ENCODE measurements around the gene ST6GALNAC6.

Gene ST6GALNAC6

DNA sequence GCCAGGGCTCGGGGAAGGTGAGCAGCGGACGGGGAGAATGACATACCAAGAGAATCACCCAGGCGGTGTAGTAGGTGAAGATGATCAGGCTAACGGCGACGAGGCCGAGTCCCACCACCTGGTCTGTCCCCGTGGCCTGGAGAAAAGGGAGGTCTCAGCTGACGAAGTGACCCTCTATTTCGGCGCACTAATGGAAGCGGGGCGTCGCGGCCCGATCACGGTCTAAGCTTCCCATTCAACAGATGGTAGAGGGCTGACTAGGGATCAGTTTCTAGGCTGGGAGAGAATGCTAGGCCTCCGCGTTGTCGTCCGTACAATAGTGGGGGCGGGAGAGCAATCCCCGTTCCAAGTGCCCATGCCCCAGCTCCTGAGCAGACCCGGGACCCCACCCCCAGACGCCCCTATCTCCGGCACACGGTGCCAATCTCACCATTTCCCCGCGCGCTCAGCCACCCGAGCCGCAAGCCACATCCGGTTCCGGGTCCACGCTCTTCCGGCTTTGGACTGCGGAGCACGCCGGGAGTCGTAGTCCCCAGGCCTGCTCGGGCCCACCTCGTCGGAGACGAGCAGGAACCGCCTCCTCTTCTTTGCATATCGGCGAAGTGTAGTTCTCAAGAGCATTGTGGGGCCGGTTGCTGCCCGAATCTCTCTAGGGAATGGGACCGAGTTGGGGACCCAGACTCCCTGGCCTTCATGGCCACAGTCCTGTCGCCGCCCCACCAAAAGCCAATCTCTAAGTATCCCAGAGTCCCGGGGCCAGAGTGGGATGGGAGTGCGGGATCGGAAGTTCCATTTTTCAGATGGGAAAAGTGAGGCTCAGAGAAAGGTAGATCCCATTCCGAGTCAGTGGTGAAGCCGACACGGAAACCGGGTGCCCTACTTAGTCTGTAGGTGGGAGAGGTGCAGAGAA is 38.2 kb upstream of the ST6GALNAC6 start, which contains the start of gene DPM2:
Gene DPM2, minus strand, starts transcription at position 467 of the 910 bp plus-strand sequence. Its CDS starts 34 bp downstream, at position 433.
- no peaks in the 10 kb centered on the region for H3K9me3 Mint-ChIP-seq (ENCODE audit: low read depth)
- no peaks in the 10 kb centered on the region for H3K27me3 Mint-ChIP-seq
- peak within 1 kb of the TSS; percentile 98 for H3K4me3 Mint-ChIP-seq
- peaks cover 43% of the 10 kb centered on the region for H3K4me1 Mint-ChIP-seq (ENCODE audit: low read depth)
- peak within 1 kb of the TSS; percentile 97 for H3K27ac Mint-ChIP-seq
- peaks cover 7% of the 10 kb centered on the region for H3K36me3 Mint-ChIP-seq

GRCh38 chr9:127937056-127937387 is 37.6 kb upstream of the ST6GALNAC6 start:
- Mint-ChIP-seq H3K4me1 (ENCODE audit: low read depth) (peaks cover 43% of the 10 kb centered on the region), H3K27me3 (no peaks in the 10 kb centered on the region), H3K27ac (peak overlapping the region; percentile 97), H3K9me3 (ENCODE audit: low read depth) (no peaks in the 10 kb centered on the region), H3K4me3 (peak overlapping the region; percentile 98), H3K36me3 (peaks cover 7% of the 10 kb centered on the region)

GRCh38 chr9:127936347-127936852 is 37.0 kb upstream of the ST6GALNAC6 start:
- Mint-ChIP-seq H3K27me3 (no peaks in the 10 kb centered on the region), H3K4me1 (ENCODE audit: low read depth) (peaks cover 45% of the 10 kb centered on the region), H3K4me3 (peak overlapping the region; percentile 98), H3K36me3 (peaks cover 7% of the 10 kb centered on the region), H3K9me3 (ENCODE audit: low read depth) (no peaks in the 10 kb centered on the region), H3K27ac (peak overlapping the region; percentile 97)

- peaks cover 48% of the 10 kb centered on the region for H3K4me1 Mint-ChIP-seq (ENCODE audit: low read depth)
Observed at GRCh38 chr9:127935765-127936221, 36.4 kb upstream of the ST6GALNAC6 start.

DNA sequence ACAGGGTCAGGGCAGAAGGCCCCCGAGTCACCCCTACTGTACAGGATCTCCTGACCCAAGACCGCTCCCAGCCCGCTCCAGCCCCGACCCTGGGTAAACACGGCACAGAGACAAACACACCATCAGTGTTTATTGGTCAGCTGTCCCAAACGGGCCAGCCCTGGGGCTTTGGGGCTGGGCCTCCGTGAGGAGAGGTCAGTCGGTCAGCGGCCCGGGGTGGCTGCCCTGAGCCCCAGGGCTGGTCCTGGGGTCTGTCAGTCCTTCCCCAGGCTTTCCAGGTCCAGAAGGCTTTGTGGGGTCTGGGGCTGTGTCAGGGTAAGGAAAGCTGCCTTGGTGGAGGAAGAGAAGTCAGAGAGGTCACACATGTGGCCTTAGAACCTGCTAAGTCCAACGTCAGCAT is 35.6 kb upstream of the ST6GALNAC6 start:
- Mint-ChIP-seq H3K36me3 (peaks cover 7% of the 10 kb centered on the region), H3K9me3 (ENCODE audit: low read depth) (no peaks in the 10 kb centered on the region), H3K4me1 (ENCODE audit: low read depth) (peaks cover 47% of the 10 kb centered on the region), H3K27ac (no peak overlapping the region), H3K4me3 (peak overlapping the region; percentile 38), H3K27me3 (no peaks in the 10 kb centered on the region)

More at GRCh38 chr9:127935765-127936221, 36.4 kb upstream of the ST6GALNAC6 start:
- no peaks in the 10 kb centered on the region for H3K9me3 Mint-ChIP-seq (ENCODE audit: low read depth)
- peaks cover 7% of the 10 kb centered on the region for H3K36me3 Mint-ChIP-seq
- H3K4me3 Mint-ChIP-seq = peak overlapping the region; percentile 98
- H3K27ac Mint-ChIP-seq = peak overlapping the region; percentile 97
- H3K27me3 Mint-ChIP-seq = no peaks in the 10 kb centered on the region

GRCh38 chr9:127934248-127934647 is 34.8 kb upstream of the ST6GALNAC6 start:
- H3K36me3 Mint-ChIP-seq = peaks cover 7% of the 10 kb centered on the region
- peak overlapping the region; percentile 55 for H3K4me3 Mint-ChIP-seq

GRCh38 chr9:127931092-127931881 is 31.9 kb upstream of the ST6GALNAC6 start:
- no peaks in the 10 kb centered on the region for H3K27me3 Mint-ChIP-seq
- H3K9me3 Mint-ChIP-seq (ENCODE audit: low read depth) = no peaks in the 10 kb centered on the region
- H3K4me3 Mint-ChIP-seq = peak overlapping the region; percentile 76
- H3K36me3 Mint-ChIP-seq = peaks cover 6% of the 10 kb centered on the region
- peaks cover 38% of the 10 kb centered on the region for H3K4me1 Mint-ChIP-seq (ENCODE audit: low read depth)
- peak overlapping the region; percentile 41 for H3K27ac Mint-ChIP-seq

More at GRCh38 chr9:127934248-127934647, 34.8 kb upstream of the ST6GALNAC6 start:
- no peaks in the 10 kb centered on the region for H3K27me3 Mint-ChIP-seq
- H3K27ac Mint-ChIP-seq = no peak overlapping the region
- H3K4me1 Mint-ChIP-seq (ENCODE audit: low read depth) = peaks cover 49% of the 10 kb centered on the region
- no peaks in the 10 kb centered on the region for H3K9me3 Mint-ChIP-seq (ENCODE audit: low read depth)

DNA sequence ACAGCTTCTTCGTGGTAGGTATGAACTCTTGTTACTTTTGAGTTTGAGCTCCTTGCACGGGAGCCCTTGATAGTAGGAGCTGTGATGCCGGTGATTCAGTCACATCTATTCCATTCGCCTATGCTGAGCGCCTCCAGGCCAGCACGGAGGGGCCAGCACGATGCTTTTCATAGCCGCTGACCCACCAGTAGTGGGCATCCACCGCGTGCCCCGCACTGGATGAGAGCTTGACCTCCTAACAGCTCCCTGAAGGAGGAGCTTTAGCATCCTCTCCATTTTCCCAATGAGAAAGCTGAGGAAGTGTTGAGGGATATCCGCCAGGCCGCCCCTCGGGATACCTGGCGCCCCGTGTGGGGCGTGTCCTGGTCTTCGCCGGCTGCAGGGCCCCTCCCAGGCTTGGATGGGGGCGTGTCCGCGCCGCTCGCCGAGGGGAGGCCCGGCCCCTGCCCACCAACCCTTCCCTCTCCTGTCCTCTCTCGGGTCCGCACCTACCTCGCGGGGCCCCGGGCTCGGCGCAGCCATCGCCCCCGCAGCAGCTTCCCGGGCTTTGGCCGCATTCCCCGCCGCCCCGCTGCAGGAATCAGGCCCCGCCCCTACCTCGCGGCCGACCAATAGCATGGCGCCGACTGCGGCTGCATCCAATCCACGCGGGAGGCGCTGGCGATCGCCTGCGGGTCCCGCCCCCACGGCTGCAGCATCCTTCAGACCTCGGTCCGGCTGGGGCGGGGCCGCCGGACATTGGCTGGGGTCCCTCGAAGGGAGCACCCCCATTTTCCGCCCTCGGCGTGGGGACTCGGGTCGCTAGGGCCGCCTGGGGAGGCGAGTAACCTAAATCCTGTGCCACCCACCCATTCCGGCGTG is 31.1 kb upstream of the ST6GALNAC6 start, which contains the start of gene PIP5KL1:
Gene PIP5KL1, minus strand, starts transcription at position 547 of the 861 bp plus-strand sequence. Its CDS starts 25 bp downstream, at position 522.
- peaks cover 29% of the 10 kb centered on the region for H3K4me1 Mint-ChIP-seq (ENCODE audit: low read depth)
- H3K4me3 Mint-ChIP-seq = peak within 1 kb of the TSS; percentile 76
- H3K9me3 Mint-ChIP-seq (ENCODE audit: low read depth) = no peaks in the 10 kb centered on the region
- H3K27ac Mint-ChIP-seq = peak within 1 kb of the TSS; percentile 41
- no peaks in the 10 kb centered on the region for H3K36me3 Mint-ChIP-seq
- no peaks in the 10 kb centered on the region for H3K27me3 Mint-ChIP-seq

- Mint-ChIP-seq H3K4me3 (peak overlapping the region; percentile 70), H3K27ac (no peak overlapping the region), H3K27me3 (peaks cover 2% of the 10 kb centered on the region), H3K9me3 (ENCODE audit: low read depth) (no peaks in the 10 kb centered on the region), H3K36me3 (no peaks in the 10 kb centered on the region), H3K4me1 (ENCODE audit: low read depth) (peaks cover 27% of the 10 kb centered on the region)
Observed at GRCh38 chr9:127929625-127929979, 30.2 kb upstream of the ST6GALNAC6 start.

GRCh38 chr9:127928676-127929624 is 29.5 kb upstream of the ST6GALNAC6 start:
- Mint-ChIP-seq H3K4me1 (ENCODE audit: low read depth) (peaks cover 22% of the 10 kb centered on the region), H3K36me3 (no peaks in the 10 kb centered on the region), H3K27ac (no peak overlapping the region), H3K4me3 (peak overlapping the region; percentile 42), H3K27me3 (peaks cover 2% of the 10 kb centered on the region), H3K9me3 (ENCODE audit: low read depth) (no peaks in the 10 kb centered on the region)

DNA sequence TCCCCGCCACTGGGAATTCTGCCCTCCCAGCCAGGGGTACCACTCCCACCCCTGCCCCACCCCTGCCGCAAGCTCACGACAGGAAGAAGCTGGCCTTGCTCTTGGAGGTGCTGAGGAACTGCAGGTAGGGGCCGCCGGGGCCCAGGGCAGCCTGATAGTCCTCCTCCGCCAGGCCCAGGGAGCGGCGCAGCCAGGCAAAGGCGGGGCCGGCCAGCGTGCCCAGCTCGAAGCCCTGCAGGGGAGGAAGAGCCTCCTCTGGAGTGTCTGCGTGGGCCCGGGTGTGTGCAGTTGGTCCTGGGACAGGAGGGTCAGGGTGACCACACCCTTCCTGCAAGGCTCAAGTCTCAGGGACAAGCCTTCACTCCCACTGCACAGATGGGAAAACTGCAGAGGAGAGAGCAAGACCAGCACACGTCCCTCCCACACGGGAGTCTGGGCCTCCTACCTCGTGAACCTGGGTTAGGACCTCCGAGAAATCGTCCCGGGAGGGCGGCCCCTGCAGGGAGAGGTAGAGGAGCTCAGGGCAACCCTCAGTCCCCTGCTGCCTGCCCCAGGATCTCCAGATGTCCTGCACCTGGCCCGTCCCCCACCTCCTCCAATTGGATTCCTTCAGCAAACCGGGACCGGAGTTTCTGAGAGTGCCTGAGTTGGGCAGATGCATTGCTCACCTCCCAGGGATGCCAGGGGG is 28.7 kb upstream of the ST6GALNAC6 start:
- no peak overlapping the region for H3K27ac Mint-ChIP-seq
- H3K4me1 Mint-ChIP-seq (ENCODE audit: low read depth) = peaks cover 21% of the 10 kb centered on the region
- no peaks in the 10 kb centered on the region for H3K9me3 Mint-ChIP-seq (ENCODE audit: low read depth)
- peak overlapping the region; percentile 42 for H3K4me3 Mint-ChIP-seq
- peaks cover 2% of the 10 kb centered on the region for H3K27me3 Mint-ChIP-seq
- no peaks in the 10 kb centered on the region for H3K36me3 Mint-ChIP-seq

DNA sequence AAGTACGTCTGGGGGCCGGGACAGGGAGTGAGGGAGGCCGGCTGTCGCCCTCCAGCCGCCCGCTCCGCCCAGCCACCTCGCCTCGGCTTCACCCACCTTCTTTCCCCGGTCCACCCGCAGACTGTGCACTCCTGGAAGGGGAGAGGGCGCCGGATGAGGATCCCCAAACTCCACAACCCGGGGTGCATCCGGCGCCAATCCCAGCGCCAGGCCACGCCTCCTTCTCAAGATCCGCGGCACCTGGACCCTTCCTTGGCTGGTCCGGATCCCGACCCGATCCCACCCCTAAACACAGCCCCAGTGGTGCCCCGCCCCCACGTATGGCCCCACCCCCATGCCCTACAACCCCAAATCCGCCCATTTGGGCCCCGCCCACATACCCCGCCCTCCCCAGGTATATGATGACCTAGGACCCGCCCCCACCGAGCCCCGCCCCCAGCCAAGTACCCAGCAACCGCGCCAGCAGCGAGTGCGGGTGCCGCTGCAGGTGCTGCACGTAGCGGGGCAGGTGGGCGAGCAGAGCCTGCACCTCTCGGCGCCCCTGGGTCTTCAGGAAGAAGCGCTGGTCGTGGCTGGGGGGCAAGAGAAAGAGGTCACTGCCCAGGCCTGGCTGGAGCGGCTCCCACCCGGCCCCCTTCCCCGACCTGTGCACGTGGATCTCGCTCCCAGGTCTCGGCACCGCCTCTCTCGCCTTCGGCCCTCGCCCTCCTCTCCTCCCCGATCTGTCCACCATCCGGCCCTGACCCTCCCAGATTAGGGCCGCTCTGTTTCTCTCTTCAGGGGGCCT is 28.0 kb upstream of the ST6GALNAC6 start:
- H3K4me3 Mint-ChIP-seq = peak overlapping the region; percentile 74

More for the DNA sequence above, 28.0 kb upstream of the ST6GALNAC6 start:
- Mint-ChIP-seq H3K36me3 (no peaks in the 10 kb centered on the region), H3K4me1 (ENCODE audit: low read depth) (peaks cover 18% of the 10 kb centered on the region), H3K9me3 (ENCODE audit: low read depth) (no peaks in the 10 kb centered on the region), H3K27ac (no peak overlapping the region), H3K27me3 (peaks cover 2% of the 10 kb centered on the region)

All from activated naive CD8-positive, alpha-beta T cell (primary cell).